SK-N-SH (cell line): Measurements from ENCODE around the gene IRX6. TPM values are rescaled to one million over a fixed set of nuclear protein-coding genes. Genes with fewer than 3 reads are reported as not detected.

Experiments used
- CTCF ChIA-PET: fragments of 300-600, 350-600 bp; formaldehyde crosslinking; extraction: SDS; loops from one replicate; lab custom pipeline; 2021; lab: Yijun Ruan, JAX
- POLR2A ChIA-PET: fragments of 350-600 bp; sonication (Branson Sonifier 250); formaldehyde crosslinking; extraction: SDS; loops from one replicate; lab custom pipeline; 2020; ENCODE audit warnings: antibody characterized with exemption, inconsistent platforms; lab: Yijun Ruan, JAX
- DNase-seq: peaks from one replicate; pipeline ENCODE4 v3.0.0; 2012
- H2AFZ ChIP-seq: fragments of 200-600 bp; sonication (generic); 2 replicates; pipeline ENCODE4 v1.8.1; 2016; ENCODE audit warnings: antibody characterized with exemption, mild to moderate bottlenecking, low read depth
- H3F3A ChIP-seq: fragments of 200-600 bp; sonication (generic); replicated peaks from 2 replicates; pipeline ENCODE3; 2016; ENCODE audit warnings: antibody characterized with exemption, mild to moderate bottlenecking; ENCODE audit not compliant: insufficient read depth
- H3K27ac ChIP-seq, 2 experiments: fragments of 200-500 bp in 1 of 2; fragments of 200-600 bp in 1 of 2; sonication (Bioruptor generic) in 1 of 2; sonication (generic), shearing (Covaris generic) in 1 of 2; 2 replicates each; pipeline versions ENCODE4 v1.5.1 to v1.6.1; 2014 to 2016; ENCODE audit warnings: low read depth in 2 of 2, inconsistent platforms in 1 of 2, low read length in 1 of 2, mild to moderate bottlenecking in 1 of 2, mixed read lengths in 1 of 2
- H3K27me3 ChIP-seq: fragments of 200-600 bp; sonication (generic), shearing (Covaris generic); 2 replicates; pipeline ENCODE4 v1.6.1; 2016; ENCODE audit warnings: mixed run types; ENCODE audit not compliant: insufficient read depth
- H3K36me3 ChIP-seq, 2 experiments: fragments of 200-500 bp in 1 of 2; fragments of 200-600 bp in 1 of 2; sonication (Bioruptor generic) in 1 of 2; sonication (generic) in 1 of 2; replicated peaks in 1 of 2; 2 replicates each; pipeline versions ENCODE3 to v1.5.1; 2014 to 2016; ENCODE audit warnings: low read length in 1 of 2, mild to moderate bottlenecking in 1 of 2; ENCODE audit not compliant: insufficient read depth in 2 of 2, control insufficient read depth in 1 of 2
- H3K4me1 ChIP-seq, 2 experiments: fragments of 200-500 bp in 1 of 2; fragments of 200-600 bp in 1 of 2; sonication (Bioruptor generic) in 1 of 2; sonication (generic), shearing (Covaris generic) in 1 of 2; 2 replicates each; pipeline versions ENCODE4 v1.5.1 to v1.6.1; 2014 to 2016; ENCODE audit warnings: low read depth in 1 of 2, low read length in 1 of 2, mixed run types in 1 of 2; ENCODE audit not compliant: insufficient read depth in 2 of 2, control insufficient read depth in 1 of 2
- H3K4me2 ChIP-seq: fragments of 200-600 bp; sonication (generic), shearing (Covaris generic); 2 replicates; pipeline ENCODE4 v1.6.1; 2017; ENCODE audit warnings: mixed run types
- H3K4me3 ChIP-seq, 2 experiments: fragments of 200-500 bp in 1 of 2; fragments of 200-600 bp in 1 of 2; sonication (Bioruptor generic) in 1 of 2; sonication (generic), shearing (Covaris generic) in 1 of 2; 2 replicates each; pipeline versions ENCODE4 v1.5.1 to v1.8.1; 2014 to 2016; ENCODE audit warnings: low read depth in 2 of 2, inconsistent platforms in 1 of 2, low read length in 1 of 2, mild to moderate bottlenecking in 1 of 2, mixed read lengths in 1 of 2, moderate library complexity in 1 of 2
- H3K79me2 ChIP-seq: fragments of 200-600 bp; sonication (generic); 2 replicates; pipeline ENCODE4 v1.8.1; 2017; ENCODE audit warnings: mild to moderate bottlenecking; ENCODE audit not compliant: insufficient read depth
- H3K9ac ChIP-seq: fragments of 200-600 bp; sonication (generic); 2 replicates; pipeline ENCODE4 v1.6.1; 2017; ENCODE audit warnings: mixed run types
- H3K9me2 ChIP-seq: fragments of 200-600 bp; sonication (generic); 2 replicates; pipeline ENCODE4 v1.6.1; 2017; ENCODE audit warnings: mixed run types
- H3K9me3 ChIP-seq: fragments of 200-600 bp; sonication (generic); 2 replicates; pipeline ENCODE4 v1.6.1; 2017; ENCODE audit warnings: mixed run types, mild to moderate bottlenecking, moderate library complexity
- H4K20me1 ChIP-seq: fragments of 200-600 bp; sonication (generic); 2 replicates; pipeline ENCODE4 v1.6.1; 2017; ENCODE audit warnings: mild to moderate bottlenecking, mixed run types; ENCODE audit not compliant: insufficient read depth
- CHD2 ChIP-seq: fragments of 150-350 bp; IDR thresholded peaks from 2 replicates; pipeline ENCODE4 v1.6.1; 2018; ENCODE audit warnings: low read length; ENCODE audit not compliant: partially characterized antibody
- CTCF ChIP-seq: fragments of 200-600 bp; sonication (generic); IDR thresholded peaks from 2 replicates; pipeline ENCODE4 v1.6.1; 2017; ENCODE audit warnings: antibody characterized with exemption, mild to moderate bottlenecking, moderate library complexity
- FOXM1 ChIP-seq: IDR thresholded peaks from 2 replicates; pipeline ENCODE4 v1.4.0; 2012; ENCODE audit warnings: low read depth, mild to moderate bottlenecking
- GATA2 ChIP-seq: sonication (generic); formaldehyde crosslinking; IDR thresholded peaks from 2 replicates; pipeline ENCODE4 v1.5.0; 2020; ENCODE audit warnings: mild to moderate bottlenecking, missing genetic modification reagents
- IRF3 ChIP-seq: fragments of 150-350 bp; IDR thresholded peaks from 2 replicates; pipeline ENCODE4 v1.6.1; 2016; ENCODE audit warnings: mild to moderate bottlenecking, low read depth, low read length
- MEF2A ChIP-seq: IDR thresholded peaks from 2 replicates; pipeline ENCODE4 v1.4.0; 2012; ENCODE audit warnings: low read depth, borderline replicate concordance
- NRF1 ChIP-seq: IDR thresholded peaks from 2 replicates; pipeline ENCODE4 v1.6.1; 2012; ENCODE audit warnings: low read depth, mild to moderate bottlenecking, low read length
- PBX3 ChIP-seq: IDR thresholded peaks from 2 replicates; pipeline ENCODE4; 2012
- RAD21 ChIP-seq: IDR thresholded peaks from 2 replicates; pipeline ENCODE4 v1.6.1; 2012; ENCODE audit warnings: mild to moderate bottlenecking, low read length
- RCOR1 ChIP-seq: fragments of 150-350 bp; IDR thresholded peaks from 2 replicates; pipeline ENCODE4 v1.6.1; 2017; ENCODE audit warnings: antibody characterized with exemption, low read length
- RXRA ChIP-seq: IDR thresholded peaks from 2 replicates; pipeline ENCODE4 v1.4.0; 2012; ENCODE audit warnings: low read depth, mild to moderate bottlenecking, borderline replicate concordance
- TAF1 ChIP-seq: IDR thresholded peaks from 2 replicates; pipeline ENCODE4 v1.6.1; 2012; ENCODE audit warnings: low read depth, mild to moderate bottlenecking, low read length, moderate library complexity, borderline replicate concordance
- TEAD4 ChIP-seq: IDR thresholded peaks from 2 replicates; pipeline ENCODE4 v1.4.0; 2012; ENCODE audit warnings: mild to moderate bottlenecking, borderline replicate concordance; ENCODE audit not compliant: insufficient read depth
- USF1 ChIP-seq: IDR thresholded peaks from 2 replicates; pipeline ENCODE4 v1.4.0; 2012; ENCODE audit warnings: low read depth, borderline replicate concordance
- YY1 ChIP-seq: IDR thresholded peaks from 2 replicates; pipeline ENCODE4 v1.4.0; 2012; ENCODE audit warnings: low read depth, mild to moderate bottlenecking
- ZBTB33 ChIP-seq: IDR thresholded peaks from 2 replicates; pipeline ENCODE4 v1.4.0; 2012; ENCODE audit warnings: low read depth, borderline replicate concordance
- WGBS: methylation state at CpG from one replicate; pipeline ENCODE4 v1.1.6; 2017; ENCODE audit warnings: low lambda C conversion rate; 5-methylcytosine and 5-hydroxymethylcytosine counted together
- polyA plus RNA-seq, 3 experiments: library from polyadenylated mRNA; depleted of rRNA; stranded (reverse); fragments of >200 nt; gene quantifications; 2 replicates each; pipeline ENCODE4 v1.2.3, GENCODE V29; 2012

IRX6 gene
- polyA plus RNA-seq, 1 of the 3 experiments (the other 2 are of a cell fraction): not detected

- Histone ChIP-seq H3K9me2 (no peaks in the 10 kb centered on the region), H3K4me2 (no peak overlapping the region), H3K4me3 (no peak overlapping the region), H3K9ac (no peak overlapping the region), H3K27ac (no peak overlapping the region), H4K20me1 (no peaks in the 10 kb centered on the region), H3K27me3 (no peaks in the 10 kb centered on the region), H3F3A (no peaks in the 10 kb centered on the region), H3K79me2 (no peaks in the 10 kb centered on the region), H2AFZ (no peak overlapping the region), H3K9me3 (no peaks in the 10 kb centered on the region), H3K36me3 (no peaks in the 10 kb centered on the region), H3K4me1 (peaks cover 0 to 5% of the 10 kb centered on the region in 2 experiments; a peak in 1 of 4 replicates)
- ChIA-PET POLR2A (no interaction called here), CTCF (interaction anchor here (1.1 to 2.2 kb wide), 3 partner anchors 10 to 13 kb away, joined by 3 to 6 read pairs (median 3); no protein-coding TSS in a partner anchor)
- no peak for TF ChIP-seq TAF1
- TF ChIP-seq USF1: no peak
- TF ChIP-seq ZBTB33: no peak
- TF ChIP-seq IRF3: no peak
- no peak for TF ChIP-seq FOXM1
- TF ChIP-seq GATA2: no peak
- TF ChIP-seq YY1: no peak
- TF ChIP-seq TEAD4: no peak
- TF ChIP-seq RXRA: no peak
- TF ChIP-seq MEF2A: no peak
- TF ChIP-seq NRF1: no peak
- TF ChIP-seq CHD2: no peak
- no peak for TF ChIP-seq PBX3
- TF ChIP-seq CTCF: no peak
- no peak for TF ChIP-seq RAD21
- no peak for TF ChIP-seq RCOR1
- 71% methylated on average over 36 of the region's 53 CpGs for WGBS
- DNase-seq: no peak
Measured at GRCh38 chr16:55330781-55331647, 7.0 kb downstream of the IRX6 start.
